ENCODE data around the gene CSPG4.

DNA sequence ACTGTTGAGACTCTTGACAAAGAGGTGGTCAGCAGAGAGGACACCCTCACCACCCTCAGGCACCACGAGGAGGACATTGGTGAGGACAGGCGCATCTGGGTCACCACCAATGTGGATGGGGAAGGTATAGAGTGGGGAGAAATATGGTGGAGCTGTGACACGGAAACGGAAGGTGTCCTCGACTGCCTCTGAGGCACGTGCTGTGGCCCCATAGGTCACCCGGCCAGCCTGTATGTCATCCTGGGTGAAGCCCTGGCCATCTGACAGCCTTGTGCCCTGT, 24.4 kb downstream of the CSPG4 start:
- TF ChIP-seq, protein P1, sequence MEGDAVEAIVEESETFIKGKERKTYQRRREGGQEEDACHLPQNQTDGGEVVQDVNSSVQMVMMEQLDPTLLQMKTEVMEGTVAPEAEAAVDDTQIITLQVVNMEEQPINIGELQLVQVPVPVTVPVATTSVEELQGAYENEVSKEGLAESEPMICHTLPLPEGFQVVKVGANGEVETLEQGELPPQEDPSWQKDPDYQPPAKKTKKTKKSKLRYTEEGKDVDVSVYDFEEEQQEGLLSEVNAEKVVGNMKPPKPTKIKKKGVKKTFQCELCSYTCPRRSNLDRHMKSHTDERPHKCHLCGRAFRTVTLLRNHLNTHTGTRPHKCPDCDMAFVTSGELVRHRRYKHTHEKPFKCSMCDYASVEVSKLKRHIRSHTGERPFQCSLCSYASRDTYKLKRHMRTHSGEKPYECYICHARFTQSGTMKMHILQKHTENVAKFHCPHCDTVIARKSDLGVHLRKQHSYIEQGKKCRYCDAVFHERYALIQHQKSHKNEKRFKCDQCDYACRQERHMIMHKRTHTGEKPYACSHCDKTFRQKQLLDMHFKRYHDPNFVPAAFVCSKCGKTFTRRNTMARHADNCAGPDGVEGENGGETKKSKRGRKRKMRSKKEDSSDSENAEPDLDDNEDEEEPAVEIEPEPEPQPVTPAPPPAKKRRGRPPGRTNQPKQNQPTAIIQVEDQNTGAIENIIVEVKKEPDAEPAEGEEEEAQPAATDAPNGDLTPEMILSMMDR (IDR thresholded peaks at IDR 0.05) = no peak
- TF ChIP-seq EZH2 (IDR thresholded peaks at IDR 0.05) (no peak), EZH2phosphoT487 (IDR thresholded peaks at IDR 0.05) (no peak)
